ENCODE results near the gene LUZP1.

LUZP1 gene

GRCh38 chr1:23184212-23184934, 15.7 kb upstream of the LUZP1 start:
- POLR2A ChIA-PET, result no interaction called here
- TF ChIP-seq, protein P1, sequence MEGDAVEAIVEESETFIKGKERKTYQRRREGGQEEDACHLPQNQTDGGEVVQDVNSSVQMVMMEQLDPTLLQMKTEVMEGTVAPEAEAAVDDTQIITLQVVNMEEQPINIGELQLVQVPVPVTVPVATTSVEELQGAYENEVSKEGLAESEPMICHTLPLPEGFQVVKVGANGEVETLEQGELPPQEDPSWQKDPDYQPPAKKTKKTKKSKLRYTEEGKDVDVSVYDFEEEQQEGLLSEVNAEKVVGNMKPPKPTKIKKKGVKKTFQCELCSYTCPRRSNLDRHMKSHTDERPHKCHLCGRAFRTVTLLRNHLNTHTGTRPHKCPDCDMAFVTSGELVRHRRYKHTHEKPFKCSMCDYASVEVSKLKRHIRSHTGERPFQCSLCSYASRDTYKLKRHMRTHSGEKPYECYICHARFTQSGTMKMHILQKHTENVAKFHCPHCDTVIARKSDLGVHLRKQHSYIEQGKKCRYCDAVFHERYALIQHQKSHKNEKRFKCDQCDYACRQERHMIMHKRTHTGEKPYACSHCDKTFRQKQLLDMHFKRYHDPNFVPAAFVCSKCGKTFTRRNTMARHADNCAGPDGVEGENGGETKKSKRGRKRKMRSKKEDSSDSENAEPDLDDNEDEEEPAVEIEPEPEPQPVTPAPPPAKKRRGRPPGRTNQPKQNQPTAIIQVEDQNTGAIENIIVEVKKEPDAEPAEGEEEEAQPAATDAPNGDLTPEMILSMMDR (IDR thresholded peaks at IDR 0.05; ENCODE audit: insufficient read depth, low read length, missing control alignments), result peak; percentile 45
- DNase-seq (ENCODE audit: low read depth, low spot score), result no peak
- peak overlapping the region; percentile 41 for H3K4me3 ChIP-seq (ENCODE audit: low read depth, low read length)
- CTCF ChIA-PET, result interaction anchor here (0.6 to 10.0 kb wide), 56 partner anchors 11 to 356 kb away, joined by 3 to 579 read pairs (median 5); partner anchors contain the start of genes LACTBL1 and LUZP1

DNA sequence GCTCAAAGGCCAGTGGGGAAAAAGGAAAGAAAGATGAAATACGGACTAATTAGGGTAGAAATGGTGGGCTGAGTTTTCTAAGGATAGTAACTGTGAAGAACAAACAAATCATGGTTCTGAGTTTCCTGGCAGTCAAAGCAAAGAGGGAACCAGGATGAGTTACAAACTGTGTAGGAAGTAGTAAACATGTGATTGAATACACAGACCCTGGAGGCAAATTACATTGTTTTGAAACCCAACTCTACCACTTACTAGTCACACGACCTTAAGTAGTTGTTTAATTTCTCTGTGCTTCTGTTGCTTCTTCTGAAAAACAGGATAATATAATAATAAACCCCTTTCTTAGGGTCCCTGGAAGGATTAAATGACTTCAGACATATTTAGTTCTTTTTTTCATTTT, 11.2 kb upstream of the LUZP1 start:
- no peak overlapping the region for H3K4me3 ChIP-seq (ENCODE audit: low read depth, low read length)
- ChIA-PET POLR2A (no interaction called here), CTCF (interaction anchor here (0.9 to 18.6 kb wide), 6 partner anchors 8 to 201 kb away, joined by 3 to 174 read pairs (median 15); partner anchors contain the start of gene LUZP1)
- DNase-seq (ENCODE audit: low read depth, low spot score), result no peak
- TF ChIP-seq, protein P1 (IDR thresholded peaks at IDR 0.05; ENCODE audit: insufficient read depth, low read length, missing control alignments), result no peak

- no peak for DNase-seq (ENCODE audit: low read depth, low spot score)
- ChIA-PET CTCF (interaction anchor here (0.6 to 18.6 kb wide), 11 partner anchors 8 to 200 kb away, joined by 3 to 174 read pairs (median 4); partner anchors contain the start of gene LUZP1), POLR2A (no interaction called here)
- TF ChIP-seq, protein P1 (IDR thresholded peaks at IDR 0.05; ENCODE audit: insufficient read depth, low read length, missing control alignments), result peak; percentile 31
- H3K4me3 ChIP-seq (ENCODE audit: low read depth, low read length), result no peak overlapping the region
Measured at GRCh38 chr1:23178950-23179349, 10.3 kb upstream of the LUZP1 start.

DNA sequence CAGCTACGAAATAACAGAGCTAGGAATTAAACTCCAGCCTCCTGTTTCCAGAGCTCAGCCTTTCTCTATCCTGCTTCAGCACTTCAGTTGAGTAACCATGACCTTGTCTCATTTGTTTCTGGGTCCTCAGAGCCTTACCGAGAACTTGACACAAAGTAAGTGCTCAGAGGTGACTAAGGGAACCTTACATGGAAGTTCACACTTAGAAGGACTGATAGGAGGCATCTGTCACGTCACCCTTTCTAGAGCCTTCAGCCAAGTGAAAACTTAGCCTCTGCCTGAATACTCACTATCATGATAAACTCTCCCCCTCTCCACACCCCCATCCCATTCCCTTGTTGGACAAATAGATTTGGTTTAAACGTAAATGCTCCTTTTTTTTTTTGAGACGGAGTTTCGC, 9.8 kb upstream of the LUZP1 start:
- no peak for DNase-seq (ENCODE audit: low read depth, low spot score)
- H3K4me3 ChIP-seq (ENCODE audit: low read depth, low read length), result no peak overlapping the region
- ChIA-PET CTCF (interaction anchor here (0.6 to 18.6 kb wide), 12 partner anchors 8 to 93 kb away, joined by 3 to 174 read pairs (median 4); partner anchors contain the start of gene LUZP1), POLR2A (interaction anchor here (0.6 to 1.4 kb wide), 2 partner anchors 10 to 21 kb away, joined by 3 read pairs; no protein-coding TSS in a partner anchor)
- TF ChIP-seq, protein P1 (IDR thresholded peaks at IDR 0.05; ENCODE audit: insufficient read depth, low read length, missing control alignments), result no peak

GRCh38 chr1:23177438-23178380, 9.1 kb upstream of the LUZP1 start:
- POLR2A ChIA-PET, result interaction anchor here (0.6 to 1.4 kb wide), 2 partner anchors 10 to 20 kb away, joined by 3 read pairs; no protein-coding TSS in a partner anchor
- no peak for DNase-seq (ENCODE audit: low read depth, low spot score)
- CTCF ChIA-PET, result interaction anchor here (1.0 to 18.6 kb wide), 10 partner anchors 8 to 93 kb away, joined by 3 to 174 read pairs (median 4); partner anchors contain the start of gene LUZP1
- TF ChIP-seq, protein P1 (IDR thresholded peaks at IDR 0.05; ENCODE audit: insufficient read depth, low read length, missing control alignments), result peak; percentile 12
- H3K4me3 ChIP-seq (ENCODE audit: low read depth, low read length), result peak overlapping the region; percentile 59

Data from AG04449 (cell line).